Right lobe of liver (tissue), 6 donors: ENCODE data around the gene ESR2. TPM values are rescaled to one million over a fixed set of nuclear protein-coding genes. Genes with fewer than 3 reads are reported as not detected.
"Not testable (repeated sequence)": the region's sequence is repeated elsewhere in the genome, so short reads cannot be mapped to it uniquely, and the experiment has no call there.

Source experiments
- ATAC-seq, 4 donors: fragments of 200-7000 bp; cut with Tn5 transposase; one replicate each; pipeline ENCODE4 v1.9.1; 2020; ENCODE audit warnings: mild to moderate bottlenecking in 4 of 4, moderate library complexity in 4 of 4
- DNase-seq, 3 donors: peaks; one replicate each; pipeline ENCODE4 v3.0.0-alpha.2; 2020
- H3K27ac ChIP-seq, 3 donors: fragments of 200-600 bp; one replicate each; pipeline ENCODE4 v1.8.0; 2022
- H3K27me3 ChIP-seq, 2 donors: fragments of 200-600 bp; one replicate each; pipeline ENCODE4 v1.8.0; 2022
- H3K36me3 ChIP-seq, 4 donors: fragments of 200-600 bp; sonication (generic) in 1 of 4; one replicate each; pipeline versions ENCODE4 v1.5.1 to v1.8.0; 2017 to 2022; ENCODE audit warnings: control low read depth in 1 of 4
- H3K4me1 ChIP-seq, 4 donors: fragments of 200-600 bp; sonication (generic) in 1 of 4; one replicate each; pipeline versions ENCODE4 v1.5.1 to v1.8.0; 2017 to 2022; ENCODE audit warnings: control low read depth in 1 of 4
- H3K4me3 ChIP-seq, 3 donors: fragments of 200-600 bp; one replicate each; pipeline ENCODE4 v1.8.0; 2022
- H3K9me3 ChIP-seq, 4 donors: fragments of 200-600 bp; sonication (generic) in 1 of 4; one replicate each; pipeline versions ENCODE4 v1.5.1 to v1.8.0; 2017 to 2022; ENCODE audit warnings: control low read depth in 1 of 4
- POLR2A ChIP-seq: fragments of 450-650 bp; IDR thresholded peaks from one replicate; pipeline ENCODE4 v1.6.1; 2017; ENCODE audit warnings: antibody characterized with exemption, mild to moderate bottlenecking
- WGBS: methylation state at CpG from one replicate; pipeline ENCODE4 v1.1.6; 2018; ENCODE audit warnings: low coverage, low lambda C conversion rate; ENCODE audit not compliant: insufficient coverage; ENCODE audit errors: missing lambda C conversion rate; 5-methylcytosine and 5-hydroxymethylcytosine counted together
- intact Hi-C, 2 donors: fragments of 100-400 bp; cut with DNase I; formaldehyde crosslinking; loops; one replicate each; pipeline versions ENCODE4 v1.11.2 to v1.14.1; 2022
- total RNA-seq, 6 experiments: library from RNA; depleted of rRNA in 2 of 6; stranded (reverse); fragments of >200 nt in 2 of 6; fragmentation: NEBNext Ultra II Directional in 3 of 6; extraction: Animal tissue kit (Norgen Biotek cat#: 25700) in 3 of 6; gene quantifications; one replicate each; pipeline versions ENCODE4 v1.1.0 to v1.2.4, GENCODE V29; 2016 to 2023
- TF ChIP-seq, protein P1 (sequence below), 4 donors: fragments of 200-600 bp in 3 of 4; fragments of 450-650 bp in 1 of 4; IDR thresholded peaks; one replicate each; pipeline versions ENCODE4 v1.5.1 to v1.8.0; 2016 to 2022; ENCODE audit warnings: antibody characterized with exemption in 4 of 4, mild to moderate bottlenecking in 2 of 4
- donor health status: DM: no; HTN: yes; CAD: no.
- donor health status: DM: no; HTN: no; CAD: no.
- donor health status: DM: no; HTN: no; CAD: no.
- donor health status: DM: no; HTN: yes; CAD: no.
- donor health status: DM: no; HTN: yes; CAD: no.

The ESR2 gene
- total RNA-seq, 6 experiments from 2014 or later: 0.04 TPM; not detected in 5

DNA sequence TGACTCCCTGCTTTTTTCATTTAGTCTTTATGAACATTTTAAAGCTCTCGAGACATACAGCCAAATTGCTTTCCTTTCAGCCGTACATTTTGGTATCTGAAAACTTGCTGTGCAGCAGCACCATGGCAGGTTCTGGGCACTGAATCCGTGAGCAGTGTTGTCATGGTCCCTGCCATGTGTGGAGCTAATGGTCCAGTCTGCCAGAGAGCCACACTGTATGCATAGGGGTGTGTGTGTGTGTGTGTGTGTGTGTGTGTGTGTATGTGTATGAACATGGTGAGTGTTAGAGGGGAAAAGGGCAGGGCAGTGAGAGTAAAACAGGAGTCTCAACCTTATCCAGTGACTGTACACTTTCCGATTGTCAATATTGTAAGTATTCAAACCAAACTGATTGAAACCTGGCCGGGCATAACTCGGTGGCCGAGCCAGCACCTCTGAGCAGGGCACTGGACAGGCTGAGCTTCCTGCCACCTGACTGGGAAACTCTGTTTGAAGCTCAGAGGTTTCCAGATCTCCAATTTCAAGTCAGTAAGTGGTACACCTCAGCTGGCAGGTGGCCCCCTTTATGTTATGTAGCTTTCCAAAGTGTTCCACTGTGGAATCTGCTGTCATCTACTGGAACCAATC, 110.0 kb downstream of the ESR2 start:
- TF ChIP-seq, protein P1, sequence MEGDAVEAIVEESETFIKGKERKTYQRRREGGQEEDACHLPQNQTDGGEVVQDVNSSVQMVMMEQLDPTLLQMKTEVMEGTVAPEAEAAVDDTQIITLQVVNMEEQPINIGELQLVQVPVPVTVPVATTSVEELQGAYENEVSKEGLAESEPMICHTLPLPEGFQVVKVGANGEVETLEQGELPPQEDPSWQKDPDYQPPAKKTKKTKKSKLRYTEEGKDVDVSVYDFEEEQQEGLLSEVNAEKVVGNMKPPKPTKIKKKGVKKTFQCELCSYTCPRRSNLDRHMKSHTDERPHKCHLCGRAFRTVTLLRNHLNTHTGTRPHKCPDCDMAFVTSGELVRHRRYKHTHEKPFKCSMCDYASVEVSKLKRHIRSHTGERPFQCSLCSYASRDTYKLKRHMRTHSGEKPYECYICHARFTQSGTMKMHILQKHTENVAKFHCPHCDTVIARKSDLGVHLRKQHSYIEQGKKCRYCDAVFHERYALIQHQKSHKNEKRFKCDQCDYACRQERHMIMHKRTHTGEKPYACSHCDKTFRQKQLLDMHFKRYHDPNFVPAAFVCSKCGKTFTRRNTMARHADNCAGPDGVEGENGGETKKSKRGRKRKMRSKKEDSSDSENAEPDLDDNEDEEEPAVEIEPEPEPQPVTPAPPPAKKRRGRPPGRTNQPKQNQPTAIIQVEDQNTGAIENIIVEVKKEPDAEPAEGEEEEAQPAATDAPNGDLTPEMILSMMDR (IDR thresholded peaks at IDR 0.05): no peak
- no peak for TF ChIP-seq POLR2A
- WGBS: 83% methylated on average over 1 of the region's 7 CpGs
- Histone ChIP-seq H3K27ac (no peak overlapping the region), H3K4me1 (no peaks in the 10 kb centered on the region), H3K4me3 (no peak overlapping the region), H3K27me3 (no peaks in the 10 kb centered on the region), H3K36me3 (peaks cover 0 to 32% (median 12%) of the 10 kb centered on the region in 4 donors), H3K9me3 (no peaks in the 10 kb centered on the region)
- no peak for DNase-seq
- intact Hi-C loops: no loop called here
- peak in 1 of 4 donors; percentile 24 for ATAC-seq

- no CpG with 5 or more reads among the region's 40 CpGs for WGBS
- H3K27ac ChIP-seq, ATAC-seq, H3K4me1 ChIP-seq, intact Hi-C loops, H3K27me3 ChIP-seq, DNase-seq, H3K9me3 ChIP-seq, H3K4me3 ChIP-seq: not testable (repeated sequence)
- peaks cover 0 to 28% (median 10%) of the 10 kb centered on the region in 4 donors for H3K36me3 ChIP-seq
Measured at GRCh38 chr14:64182908-64183307, 111.3 kb downstream of the ESR2 start.

- WGBS: 92% methylated on average over 3 of the region's 3 CpGs
- intact Hi-C loops: no loop called here
- peaks cover 0 to 44% (median 24%) of the 10 kb centered on the region in 4 donors for H3K36me3 ChIP-seq
- no peaks in the 10 kb centered on the region for H3K4me1 ChIP-seq
- DNase-seq (no peak), ATAC-seq (peak in 1 of 4 donors; percentile 37)
- H3K4me3 ChIP-seq: no peak overlapping the region
- no peaks in the 10 kb centered on the region for H3K9me3 ChIP-seq
- TF ChIP-seq, protein P1 (IDR thresholded peaks at IDR 0.05): no peak
- no peak for TF ChIP-seq POLR2A
- no peaks in the 10 kb centered on the region for H3K27me3 ChIP-seq
- H3K27ac ChIP-seq: no peak overlapping the region
Measured at GRCh38 chr14:64178814-64179213, 115.4 kb downstream of the ESR2 start.

DNA sequence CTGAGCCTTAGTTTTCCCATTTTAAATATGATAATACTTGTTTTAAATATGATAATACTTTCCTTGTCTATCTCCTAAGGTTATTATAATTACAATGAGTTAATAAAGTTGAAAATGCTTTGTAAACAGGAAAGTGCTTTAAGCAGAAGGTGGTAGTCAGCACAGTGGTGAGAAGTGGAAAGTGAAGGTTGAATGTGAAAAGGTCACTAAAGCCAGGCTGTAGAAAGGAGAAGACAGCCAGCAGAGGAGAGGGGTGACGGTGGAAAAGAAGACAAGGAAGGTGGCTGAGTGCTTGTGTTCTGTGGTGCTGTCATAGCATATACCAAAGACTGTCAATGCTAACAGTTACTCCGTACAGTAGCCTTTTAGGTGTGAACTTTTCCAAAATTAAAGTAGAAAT, 117.8 kb downstream of the ESR2 start:
- H3K4me1 ChIP-seq: no peaks in the 10 kb centered on the region
- TF ChIP-seq POLR2A: no peak
- TF ChIP-seq, protein P1 (IDR thresholded peaks at IDR 0.05): no peak
- 85% methylated on average over 2 of the region's 2 CpGs for WGBS
- DNase-seq (no peak), ATAC-seq (no peak)
- H3K27me3 ChIP-seq: no peaks in the 10 kb centered on the region
- no peaks in the 10 kb centered on the region for H3K9me3 ChIP-seq
- intact Hi-C loops: no loop called here
- H3K4me3 ChIP-seq: no peak overlapping the region
- peaks cover 0 to 58% (median 31%) of the 10 kb centered on the region in 4 donors for H3K36me3 ChIP-seq
- H3K27ac ChIP-seq: no peak overlapping the region

- intact Hi-C loops: no loop called here
- peaks cover 0 to 58% (median 32%) of the 10 kb centered on the region in 4 donors for H3K36me3 ChIP-seq
- 90% methylated on average over 2 of the region's 2 CpGs for WGBS
Measured at GRCh38 chr14:64174922-64175782, 119.0 kb downstream of the ESR2 start.

More at GRCh38 chr14:64174922-64175782, 119.0 kb downstream of the ESR2 start:
- no peaks in the 10 kb centered on the region for H3K9me3 ChIP-seq
- H3K27ac ChIP-seq: no peak overlapping the region
- H3K4me1 ChIP-seq: no peaks in the 10 kb centered on the region
- no peak overlapping the region for H3K4me3 ChIP-seq
- no peaks in the 10 kb centered on the region for H3K27me3 ChIP-seq
- no peak for DNase-seq
- no peak for ATAC-seq
- TF ChIP-seq, protein P1 (IDR thresholded peaks at IDR 0.05): no peak
- no peak for TF ChIP-seq POLR2A
